MM.1S (cell line): Measurements from ENCODE around the gene CD300A.

Source experiments
- CTCF ChIP-seq: fragments of 300-600 bp; sonication (generic); IDR thresholded peaks from 2 replicates; pipeline ENCODE4 v1.5.1; 2016; ENCODE audit warnings: antibody characterized with exemption, low read length, mixed read lengths
- EZH2 ChIP-seq: fragments of 300-600 bp; sonication (generic); optimal IDR thresholded peaks from 2 replicates; pipeline ENCODE3; 2017; ENCODE audit warnings: low read depth, mild to moderate bottlenecking, antibody characterized with exemption, low read length, mixed read lengths
- EZH2phosphoT487 ChIP-seq: fragments of 300-600 bp; sonication (generic); IDR thresholded peaks from 2 replicates; pipeline ENCODE4 v1.6.1; 2018; ENCODE audit warnings: antibody characterized with exemption, low read length

GRCh38 chr17:74532115-74532514 is 65.7 kb downstream of the CD300A start:
- TF ChIP-seq EZH2phosphoT487 (no peak), CTCF (no peak), EZH2 (no peak)
